NCI-H748 (cell line): Measurements from ENCODE around the gene NECAB2.
"Not testable (repeated sequence)": the region's sequence is repeated elsewhere in the genome, so short reads cannot be mapped to it uniquely, and the experiment has no call there.

ENCODE experiments used
- DNase-seq: peaks from one replicate; lab custom pipeline; 2025; ENCODE audit not compliant: unreplicated experiment; lab: John Stamatoyannopoulos, UW

The NECAB2 gene

GRCh38 chr16:83935858-83936255 is 32.2 kb upstream of the NECAB2 start:
- DNase-seq, result no peak

- DNase-seq, result no peak
These were observed 31.4 kb upstream of the NECAB2 start for GRCh38 chr16:83936581-83937165.

GRCh38 chr16:83937267-83937666 is 30.8 kb upstream of the NECAB2 start:
- no peak for DNase-seq

GRCh38 chr16:83937922-83938885 is 29.8 kb upstream of the NECAB2 start:
- no peak for DNase-seq

- no peak for DNase-seq
These were observed 28.7 kb upstream of the NECAB2 start for GRCh38 chr16:83939266-83939855.

- DNase-seq, result no peak
These were observed 27.9 kb upstream of the NECAB2 start for GRCh38 chr16:83940119-83940518.

- DNase-seq, result peak; percentile 25
These were observed 27.2 kb upstream of the NECAB2 start for GRCh38 chr16:83940630-83941378.

- not testable (repeated sequence) for DNase-seq
These were observed 26.5 kb upstream of the NECAB2 start for GRCh38 chr16:83941546-83941945.

- DNase-seq, result no peak
These were observed 26.0 kb upstream of the NECAB2 start for GRCh38 chr16:83942074-83942473.

- no peak for DNase-seq
These were observed 25.1 kb upstream of the NECAB2 start for GRCh38 chr16:83942815-83943515.

GRCh38 chr16:83943516-83944050 is 24.5 kb upstream of the NECAB2 start:
- DNase-seq, result no peak

GRCh38 chr16:83945587-83945986 is 22.5 kb upstream of the NECAB2 start:
- no peak for DNase-seq

- no peak for DNase-seq
These were observed 21.8 kb upstream of the NECAB2 start for GRCh38 chr16:83946154-83946780.

GRCh38 chr16:83946781-83947566 is 21.1 kb upstream of the NECAB2 start:
- DNase-seq, result no peak

GRCh38 chr16:83947642-83948234 is 20.3 kb upstream of the NECAB2 start:
- no peak for DNase-seq

- DNase-seq, result no peak
These were observed 18.9 kb upstream of the NECAB2 start for GRCh38 chr16:83948914-83949723.

GRCh38 chr16:83949724-83950001 is 18.4 kb upstream of the NECAB2 start:
- no peak for DNase-seq

- not testable (repeated sequence) for DNase-seq
These were observed 17.1 kb upstream of the NECAB2 start for GRCh38 chr16:83950862-83951399.
